Subcutaneous abdominal adipose tissue (tissue), 5 donors: ENCODE data around the gene USP40.

Experiments used
- H3K27ac ChIP-seq: one replicate; pipeline ENCODE4 v1.7.0; 2013; ENCODE audit warnings: low read depth, mild to moderate bottlenecking, inconsistent platforms, low read length, moderate library complexity
- H3K27me3 ChIP-seq, 5 donors: one replicate each; pipeline ENCODE4 v1.7.0; 2013; ENCODE audit warnings: low read length in 5 of 5, inconsistent platforms in 1 of 5; ENCODE audit not compliant: control insufficient read depth in 5 of 5, insufficient read depth in 4 of 5
- H3K36me3 ChIP-seq, 5 donors: one replicate each; pipeline ENCODE4 v1.7.0; 2013; ENCODE audit warnings: low read length in 5 of 5; ENCODE audit not compliant: control insufficient read depth in 5 of 5, insufficient read depth in 5 of 5
- H3K4me1 ChIP-seq, 5 donors: one replicate each; pipeline ENCODE4 v1.7.0; 2013; ENCODE audit warnings: low read length in 5 of 5, mild to moderate bottlenecking in 3 of 5, moderate library complexity in 1 of 5; ENCODE audit not compliant: control insufficient read depth in 5 of 5, insufficient read depth in 5 of 5
- H3K4me3 ChIP-seq, 5 donors: one replicate each; pipeline ENCODE4 v1.7.0; 2013; ENCODE audit warnings: low read length in 5 of 5, low read depth in 1 of 5
- H3K9ac ChIP-seq, 5 donors: one replicate each; pipeline ENCODE4 v1.7.0; 2013; ENCODE audit warnings: low read length in 5 of 5, mild to moderate bottlenecking in 4 of 5, moderate library complexity in 3 of 5
- H3K9me3 ChIP-seq, 5 donors: one replicate each; pipeline ENCODE4 v1.7.0; 2013; ENCODE audit warnings: low read length in 5 of 5; ENCODE audit not compliant: control insufficient read depth in 5 of 5
- donor health status: healthy.
- donor health status: healthy.
- donor health status: healthy.
- donor health status: healthy.
- donor health status: healthy.

The USP40 gene

GRCh38 chr2:233455006-233455405, 111.6 kb downstream of the USP40 start:
- no peak overlapping the region for H3K27ac ChIP-seq
- H3K9me3 ChIP-seq = no peaks in the 10 kb centered on the region
- peaks cover 0 to 99% (median 93%) of the 10 kb centered on the region in 5 donors for H3K36me3 ChIP-seq
- no peaks in the 10 kb centered on the region for H3K4me1 ChIP-seq
- H3K9ac ChIP-seq = no peak overlapping the region
- H3K4me3 ChIP-seq = no peak overlapping the region
- no peaks in the 10 kb centered on the region for H3K27me3 ChIP-seq

DNA sequence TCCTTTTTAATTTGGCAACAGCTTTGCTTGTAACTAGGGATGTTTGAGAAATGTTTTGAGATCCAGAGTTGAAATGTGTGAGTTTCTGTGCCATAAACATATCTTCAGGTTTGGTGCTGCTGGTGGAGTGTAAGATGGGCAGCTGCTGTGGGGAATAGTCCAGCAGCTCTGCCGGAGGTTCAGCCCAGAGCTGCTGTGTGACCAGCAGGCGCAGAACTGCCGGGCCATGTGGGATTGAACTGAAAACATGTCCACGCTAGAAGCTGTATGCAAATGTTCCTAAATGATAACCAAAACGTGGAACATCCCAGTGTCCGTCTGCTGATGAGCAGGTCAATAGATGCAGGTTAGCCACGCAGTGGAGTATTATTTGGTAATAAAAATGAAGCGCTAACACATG, 112.7 kb downstream of the USP40 start:
- peaks cover 0 to 99% (median 94%) of the 10 kb centered on the region in 5 donors for H3K36me3 ChIP-seq
- H3K4me3 ChIP-seq = no peak overlapping the region
- H3K9me3 ChIP-seq = no peaks in the 10 kb centered on the region
- H3K4me1 ChIP-seq = no peaks in the 10 kb centered on the region
- no peaks in the 10 kb centered on the region for H3K27me3 ChIP-seq
- H3K9ac ChIP-seq = no peak overlapping the region
- H3K27ac ChIP-seq = no peak overlapping the region

GRCh38 chr2:233453111-233453915, 113.3 kb downstream of the USP40 start:
- Histone ChIP-seq H3K27me3 (no peaks in the 10 kb centered on the region), H3K4me1 (peaks cover 0 to 2% (median 0%) of the 10 kb centered on the region in 5 donors), H3K9me3 (no peaks in the 10 kb centered on the region), H3K27ac (no peak overlapping the region), H3K4me3 (no peak overlapping the region), H3K9ac (no peak overlapping the region), H3K36me3 (peaks cover 0 to 99% (median 94%) of the 10 kb centered on the region in 5 donors)

- peaks cover 0 to 3% (median 0%) of the 10 kb centered on the region in 5 donors for H3K4me1 ChIP-seq
- no peak overlapping the region for H3K4me3 ChIP-seq
- H3K9ac ChIP-seq = no peak overlapping the region
- no peaks in the 10 kb centered on the region for H3K27me3 ChIP-seq
- H3K27ac ChIP-seq = no peak overlapping the region
- peaks cover 0 to 96% (median 91%) of the 10 kb centered on the region in 5 donors for H3K36me3 ChIP-seq
- H3K9me3 ChIP-seq = no peaks in the 10 kb centered on the region
Measured at GRCh38 chr2:233451950-233452349, 114.6 kb downstream of the USP40 start.

DNA sequence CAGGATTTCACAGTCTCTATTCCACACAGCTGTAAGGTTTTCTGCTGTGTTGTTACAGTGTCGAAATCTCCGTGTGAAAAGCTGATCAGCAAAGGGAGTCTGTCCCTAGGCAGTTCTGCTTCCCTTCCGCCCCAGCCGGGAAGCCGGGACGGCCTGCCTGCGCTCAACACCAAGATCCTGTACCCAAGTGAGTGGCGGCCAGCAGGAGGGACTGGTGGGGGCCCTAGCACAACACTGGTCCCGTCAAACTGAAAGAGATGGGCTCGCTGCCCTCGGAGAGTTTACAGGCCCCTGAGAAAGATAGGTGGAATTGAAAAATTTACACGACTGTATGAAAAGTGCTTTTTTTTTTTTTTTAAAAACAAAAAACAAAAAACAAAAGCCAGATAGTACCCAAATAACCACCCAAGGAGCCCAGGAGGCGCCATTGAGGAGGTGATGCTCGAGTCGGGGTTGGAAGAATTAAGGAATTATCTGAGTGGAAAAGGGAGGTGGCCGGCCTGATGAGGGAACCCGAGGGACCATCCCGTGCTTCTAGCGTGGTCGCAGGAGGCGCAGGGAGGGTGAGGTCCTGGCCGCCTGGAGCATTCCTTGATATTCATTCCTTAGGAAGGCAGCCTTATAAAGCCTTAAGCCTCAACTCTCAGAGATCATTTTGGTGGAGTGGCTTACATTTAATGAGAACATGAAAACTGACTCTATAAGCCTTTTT, 115.6 kb downstream of the USP40 start:
- no peaks in the 10 kb centered on the region for H3K27me3 ChIP-seq
- H3K4me1 ChIP-seq = peaks cover 0 to 12% (median 2%) of the 10 kb centered on the region in 5 donors
- H3K9me3 ChIP-seq = no peaks in the 10 kb centered on the region
- H3K36me3 ChIP-seq = peaks cover 0 to 97% (median 93%) of the 10 kb centered on the region in 5 donors
- H3K9ac ChIP-seq = no peak overlapping the region
- no peak overlapping the region for H3K27ac ChIP-seq
- H3K4me3 ChIP-seq = no peak overlapping the region

DNA sequence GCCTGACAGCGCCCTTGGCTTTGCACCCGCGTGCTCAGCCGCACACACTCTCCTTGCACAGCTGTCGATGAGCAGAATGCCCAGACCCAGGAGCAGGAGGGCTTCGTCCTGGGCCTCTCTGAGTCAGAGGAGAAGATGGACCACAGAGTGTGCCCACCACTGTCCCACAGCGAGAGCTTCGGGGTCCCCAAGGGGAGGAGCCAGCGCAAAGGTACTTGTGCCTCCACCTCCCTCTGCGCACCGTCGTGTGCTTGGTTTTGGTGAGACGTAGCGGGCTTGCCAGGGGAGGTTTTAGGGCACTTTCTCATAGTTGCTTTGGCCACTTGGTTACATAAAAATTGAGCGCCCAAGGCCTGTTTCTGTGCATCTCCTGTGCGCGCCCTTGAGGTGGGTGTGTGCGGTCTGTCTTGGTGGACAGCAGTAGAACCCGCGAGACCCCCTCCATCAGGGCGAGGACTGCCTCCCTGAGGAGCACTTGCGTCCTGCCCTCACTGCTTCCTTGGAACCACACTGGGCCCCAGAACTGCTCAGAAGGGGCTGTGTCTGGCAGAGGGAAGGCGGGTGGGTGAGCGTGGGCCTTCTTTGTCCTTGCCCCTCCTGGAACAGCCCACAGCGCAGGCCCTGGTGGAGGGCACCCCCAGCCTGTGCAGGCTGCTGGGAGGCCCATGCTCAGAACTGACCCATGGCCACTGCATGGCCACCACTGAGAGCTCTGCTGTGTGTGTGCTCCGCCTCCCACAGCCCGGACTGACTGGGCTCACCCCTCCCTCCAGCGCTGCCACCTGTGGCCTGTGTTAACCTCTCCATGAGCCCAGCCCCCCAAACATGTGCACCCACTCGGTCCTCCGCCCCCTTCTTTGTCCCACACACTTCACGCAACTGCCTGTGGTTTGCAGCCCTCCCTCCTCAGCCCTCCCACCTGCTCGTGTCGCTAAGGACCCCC, 116.4 kb downstream of the USP40 start:
- Histone ChIP-seq H3K27ac (no peak overlapping the region), H3K36me3 (peaks cover 0 to 97% (median 93%) of the 10 kb centered on the region in 5 donors), H3K4me1 (peaks cover 0 to 15% (median 3%) of the 10 kb centered on the region in 5 donors), H3K27me3 (no peaks in the 10 kb centered on the region), H3K9ac (no peak overlapping the region), H3K9me3 (no peaks in the 10 kb centered on the region), H3K4me3 (no peak overlapping the region)

- H3K4me3 ChIP-seq = no peak overlapping the region
- H3K9ac ChIP-seq = no peak overlapping the region
- H3K36me3 ChIP-seq = peaks cover 0 to 97% (median 92%) of the 10 kb centered on the region in 5 donors
- H3K27me3 ChIP-seq = no peaks in the 10 kb centered on the region
- no peaks in the 10 kb centered on the region for H3K9me3 ChIP-seq
- H3K27ac ChIP-seq = no peak overlapping the region
- H3K4me1 ChIP-seq = peaks cover 0 to 15% (median 3%) of the 10 kb centered on the region in 5 donors
Measured at GRCh38 chr2:233449081-233449901, 117.3 kb downstream of the USP40 start.

DNA sequence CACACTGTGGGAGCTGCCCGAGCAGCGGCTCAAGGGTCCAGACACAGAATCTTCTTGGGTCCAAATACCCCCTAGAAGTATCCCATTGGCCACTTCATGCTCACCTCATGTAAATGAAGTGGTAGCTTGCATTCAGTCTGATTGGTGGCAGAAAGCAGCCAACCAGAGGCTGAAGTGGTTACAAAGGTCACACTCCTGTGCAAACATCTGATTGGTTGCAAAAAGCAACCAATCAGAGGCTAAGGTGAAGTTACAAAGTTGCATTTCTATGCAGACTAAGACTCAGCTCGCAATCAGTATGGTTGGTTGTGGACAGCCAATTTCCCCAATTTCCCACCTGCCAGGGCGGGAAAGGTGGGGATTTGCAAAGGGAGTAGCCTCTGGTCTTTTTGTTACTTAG, 118.0 kb downstream of the USP40 start:
- no peaks in the 10 kb centered on the region for H3K27me3 ChIP-seq
- H3K9me3 ChIP-seq = no peaks in the 10 kb centered on the region
- peaks cover 0 to 17% (median 3%) of the 10 kb centered on the region in 5 donors for H3K4me1 ChIP-seq
- no peak overlapping the region for H3K4me3 ChIP-seq
- no peak overlapping the region for H3K9ac ChIP-seq
- H3K36me3 ChIP-seq = peaks cover 0 to 92% (median 87%) of the 10 kb centered on the region in 5 donors
- no peak overlapping the region for H3K27ac ChIP-seq

- Histone ChIP-seq H3K27ac (no peak overlapping the region), H3K4me1 (peaks cover 0 to 17% (median 3%) of the 10 kb centered on the region in 5 donors), H3K9me3 (no peaks in the 10 kb centered on the region), H3K9ac (no peak overlapping the region), H3K36me3 (peaks cover 0 to 88% (median 83%) of the 10 kb centered on the region in 5 donors), H3K4me3 (no peak overlapping the region), H3K27me3 (no peaks in the 10 kb centered on the region)
Measured at GRCh38 chr2:233448220-233448559, 118.4 kb downstream of the USP40 start.
